Caco-2 (cell line): ENCODE results near the gene SNF8. TPM values are rescaled to one million over a fixed set of nuclear protein-coding genes. Genes with fewer than 3 reads are reported as not detected.
A peak's percentile ranks its signal among the peaks of the same experiment; 100 is the strongest.

Experiments
- BruUV-seq: library from RNA; stranded (reverse); fragments of 400-500 nt; replicated peaks from 2 replicates; lab custom pipeline; 2021; lab: Mats Ljungman, UMichigan
- CTCF ChIA-PET: fragments of 300-600 bp; sonication (Branson Sonifier 250); formaldehyde crosslinking; loops from one replicate; lab custom pipeline; 2022; ENCODE audit warnings: antibody characterized with exemption; lab: Charles Lee
- POLR2A ChIA-PET: fragments of 300-600 bp; sonication (Branson Sonifier 250); formaldehyde crosslinking; loops from one replicate; lab custom pipeline; 2022; ENCODE audit warnings: antibody characterized with exemption; lab: Charles Lee
- DNase-seq, 2 experiments: peaks; one replicate each; pipeline versions ENCODE4 v3.0.0 to v3.0.0-alpha.2; 2020 to 2022
- H3K27me3 ChIP-seq: replicated peaks from 2 replicates; pipeline ENCODE4 v1.6.0; 2011; ENCODE audit warnings: low read length; ENCODE audit not compliant: control insufficient read depth, insufficient read depth
- H3K36me3 ChIP-seq: 2 replicates; pipeline ENCODE4 v1.5.1; 2011; ENCODE audit warnings: low read length; ENCODE audit not compliant: control insufficient read depth, insufficient read depth
- H3K4me1 ChIP-seq: fragments of 250-450 bp; sonication (Bioruptor Pico); 2 replicates; pipeline ENCODE4 v1.5.1; 2020; ENCODE audit warnings: mild to moderate bottlenecking
- H3K4me3 ChIP-seq: 2 replicates; pipeline ENCODE4 v1.5.1; 2011; ENCODE audit warnings: low read depth, mild to moderate bottlenecking, control low read depth, low read length
- H3K9me3 ChIP-seq: fragments of 250-450 bp; sonication (Bioruptor Pico); 2 replicates; pipeline ENCODE4 v1.5.1; 2020; ENCODE audit warnings: mild to moderate bottlenecking, moderate library complexity
- H3K27ac Mint-ChIP-seq: one replicate; pipeline ENCODE4 v1.8.0; 2022; ENCODE audit warnings: mixed read lengths; ENCODE audit not compliant: unreplicated experiment
- H3K27me3 Mint-ChIP-seq: one replicate; pipeline ENCODE4 v1.8.0; 2022; ENCODE audit warnings: mixed read lengths; ENCODE audit not compliant: insufficient read depth, unreplicated experiment
- H3K36me3 Mint-ChIP-seq: one replicate; pipeline ENCODE4 v1.8.0; 2022; ENCODE audit warnings: mild to moderate bottlenecking, mixed read lengths; ENCODE audit not compliant: insufficient read depth, unreplicated experiment
- H3K4me1 Mint-ChIP-seq: one replicate; pipeline ENCODE4 v1.8.0; 2022; ENCODE audit warnings: low read depth, mixed read lengths; ENCODE audit not compliant: unreplicated experiment
- H3K4me3 Mint-ChIP-seq: one replicate; pipeline ENCODE4 v1.8.0; 2022; ENCODE audit warnings: mild to moderate bottlenecking, moderate library complexity, mixed read lengths; ENCODE audit not compliant: unreplicated experiment
- H3K9me3 Mint-ChIP-seq: one replicate; pipeline ENCODE4 v1.8.0; 2022; ENCODE audit warnings: mixed read lengths; ENCODE audit not compliant: unreplicated experiment
- intact Hi-C: fragments of 100-400 bp; cut with micrococcal nuclease; formaldehyde crosslinking; loops from one replicate; pipeline ENCODE4 v1.10.0; 2022; ENCODE audit not compliant: unreplicated experiment
- total RNA-seq: library from RNA; stranded (reverse); gene quantifications from 2 replicates; pipeline ENCODE4 v1.2.3, GENCODE V29; 2022
- TF ChIP-seq, protein P1 (sequence below), 2 experiments: fragments of 200-600 bp in 1 of 2; IDR thresholded peaks; 1 replicate in 1 of 2; 2 replicates in 1 of 2; pipeline versions ENCODE4 v1.5.1 to v1.8.0; 2011 to 2022; ENCODE audit warnings: antibody characterized with exemption in 1 of 2, control low read depth in 1 of 2, inconsistent platforms in 1 of 2, low read depth in 1 of 2, low read length in 1 of 2, mild to moderate bottlenecking in 1 of 2, moderate library complexity in 1 of 2; ENCODE audit not compliant: insufficient read depth in 1 of 2, severe bottlenecking in 1 of 2, unreplicated experiment in 1 of 2

SNF8 gene
- total RNA-seq, 1 experiment from 2014 or later = 457 TPM

GRCh38 chr17:48892940-48893645, 51.5 kb downstream of the SNF8 start:
- peak overlapping the region; percentile 84 for H3K4me3 Mint-ChIP-seq
- intact Hi-C loops = loop anchor here (1.0 to 5.0 kb wide), 6 partner anchors 15 to 299 kb away; partner anchors contain the start of genes SNF8 and UBE2Z
- DNase-seq = no peak
- peaks cover 62% of the 10 kb centered on the region for H3K36me3 Mint-ChIP-seq
- Histone ChIP-seq H3K4me3 (peak overlapping the region; percentile 73), H3K4me1 (peaks cover 13% of the 10 kb centered on the region), H3K36me3 (peaks cover 8% of the 10 kb centered on the region), H3K27me3 (no peaks in the 10 kb centered on the region), H3K9me3 (no peaks in the 10 kb centered on the region)
- peaks cover 12% of the 10 kb centered on the region for H3K4me1 Mint-ChIP-seq
- BruUV-seq = TSS peak; percentile 49
- TF ChIP-seq, protein P1, sequence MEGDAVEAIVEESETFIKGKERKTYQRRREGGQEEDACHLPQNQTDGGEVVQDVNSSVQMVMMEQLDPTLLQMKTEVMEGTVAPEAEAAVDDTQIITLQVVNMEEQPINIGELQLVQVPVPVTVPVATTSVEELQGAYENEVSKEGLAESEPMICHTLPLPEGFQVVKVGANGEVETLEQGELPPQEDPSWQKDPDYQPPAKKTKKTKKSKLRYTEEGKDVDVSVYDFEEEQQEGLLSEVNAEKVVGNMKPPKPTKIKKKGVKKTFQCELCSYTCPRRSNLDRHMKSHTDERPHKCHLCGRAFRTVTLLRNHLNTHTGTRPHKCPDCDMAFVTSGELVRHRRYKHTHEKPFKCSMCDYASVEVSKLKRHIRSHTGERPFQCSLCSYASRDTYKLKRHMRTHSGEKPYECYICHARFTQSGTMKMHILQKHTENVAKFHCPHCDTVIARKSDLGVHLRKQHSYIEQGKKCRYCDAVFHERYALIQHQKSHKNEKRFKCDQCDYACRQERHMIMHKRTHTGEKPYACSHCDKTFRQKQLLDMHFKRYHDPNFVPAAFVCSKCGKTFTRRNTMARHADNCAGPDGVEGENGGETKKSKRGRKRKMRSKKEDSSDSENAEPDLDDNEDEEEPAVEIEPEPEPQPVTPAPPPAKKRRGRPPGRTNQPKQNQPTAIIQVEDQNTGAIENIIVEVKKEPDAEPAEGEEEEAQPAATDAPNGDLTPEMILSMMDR (IDR thresholded peaks at IDR 0.05; ENCODE audit: insufficient read depth in 1 of 2, low read depth in 1 of 2, low read length in 1 of 2, severe bottlenecking in 1 of 2, unreplicated experiment in 1 of 2) = no peak
- peak overlapping the region; percentile 90 for H3K27ac Mint-ChIP-seq
- ChIA-PET CTCF (interaction anchor here (0.5 to 2.1 kb wide), 41 partner anchors 8 to 1062 kb away, joined by 3 to 61 read pairs (median 5); partner anchors contain the start of genes HOXB13, IGF2BP1, LRRC46 and MRPL10), POLR2A (interaction anchor here (0.5 to 4.0 kb wide), 28 partner anchors 8 to 845 kb away, joined by 3 to 64 read pairs (median 5); partner anchors contain the start of genes HOXB13, IGF2BP1, NFE2L1 and SNF8)
- no peaks in the 10 kb centered on the region for H3K9me3 Mint-ChIP-seq
- peaks cover 2% of the 10 kb centered on the region for H3K27me3 Mint-ChIP-seq

- no peak overlapping the region for H3K4me3 Mint-ChIP-seq
- Histone ChIP-seq H3K27me3 (no peaks in the 10 kb centered on the region), H3K36me3 (no peaks in the 10 kb centered on the region; the same call in 1 of the 2 replicates), H3K4me1 (peaks cover 15% of the 10 kb centered on the region), H3K9me3 (no peaks in the 10 kb centered on the region), H3K4me3 (no peak overlapping the region)
- H3K4me1 Mint-ChIP-seq = peaks cover 7% of the 10 kb centered on the region
- H3K36me3 Mint-ChIP-seq = peaks cover 35% of the 10 kb centered on the region
- intact Hi-C loops = loop anchor here (5.0 kb wide), 1 partner anchor 302 kb away; no protein-coding TSS in a partner anchor
- H3K27me3 Mint-ChIP-seq = peaks cover 2% of the 10 kb centered on the region
- H3K27ac Mint-ChIP-seq = no peak overlapping the region
- no TSS peak for BruUV-seq
- CTCF ChIA-PET = no interaction called here
- H3K9me3 Mint-ChIP-seq = no peaks in the 10 kb centered on the region
- POLR2A ChIA-PET = no interaction called here
- TF ChIP-seq, protein P1 (IDR thresholded peaks at IDR 0.05; ENCODE audit: insufficient read depth in 1 of 2, low read depth in 1 of 2, low read length in 1 of 2, severe bottlenecking in 1 of 2, unreplicated experiment in 1 of 2) = no peak
- DNase-seq = no peak
Observed at GRCh38 chr17:48890086-48890485, 54.6 kb downstream of the SNF8 start.

DNA sequence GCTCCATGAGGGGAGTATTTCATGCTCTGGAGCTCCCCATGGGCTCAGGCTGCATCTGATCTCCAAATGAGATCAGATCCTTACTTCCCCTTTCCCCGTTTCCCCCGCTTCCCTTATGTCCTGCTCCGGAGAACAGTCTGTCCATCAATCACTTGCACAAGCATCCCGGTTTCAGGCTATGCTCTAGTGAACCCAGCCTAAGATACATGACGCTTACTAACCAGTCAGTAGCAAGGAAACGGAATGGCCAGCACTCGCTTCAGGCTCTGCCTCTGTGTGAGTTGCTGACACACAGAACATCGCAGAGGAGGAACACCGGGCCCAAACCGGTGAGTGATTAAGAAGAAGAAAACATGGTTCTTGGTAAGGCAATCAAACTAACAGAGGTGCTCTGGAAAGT, 61.5 kb downstream of the SNF8 start:
- no peak for DNase-seq

More for the DNA sequence above, 61.5 kb downstream of the SNF8 start:
- H3K27ac Mint-ChIP-seq = no peak overlapping the region
- Histone ChIP-seq H3K9me3 (no peaks in the 10 kb centered on the region), H3K4me3 (no peak overlapping the region), H3K27me3 (no peaks in the 10 kb centered on the region), H3K36me3 (no peaks in the 10 kb centered on the region), H3K4me1 (peaks cover 9% of the 10 kb centered on the region)
- CTCF ChIA-PET = interaction anchor here (0.7 to 19.4 kb wide), 6 partner anchors 10 to 252 kb away, joined by 5 to 1184 read pairs (median 21); partner anchors contain the start of gene TTLL6
- no peak overlapping the region for H3K4me3 Mint-ChIP-seq
- intact Hi-C loops = no loop called here
- H3K36me3 Mint-ChIP-seq = peaks cover 10% of the 10 kb centered on the region
- POLR2A ChIA-PET = no interaction called here
- no TSS peak for BruUV-seq
- TF ChIP-seq, protein P1 (IDR thresholded peaks at IDR 0.05; ENCODE audit: insufficient read depth in 1 of 2, low read depth in 1 of 2, low read length in 1 of 2, severe bottlenecking in 1 of 2, unreplicated experiment in 1 of 2) = no peak
- no peaks in the 10 kb centered on the region for H3K27me3 Mint-ChIP-seq
- H3K9me3 Mint-ChIP-seq = no peaks in the 10 kb centered on the region
- peaks cover 13% of the 10 kb centered on the region for H3K4me1 Mint-ChIP-seq
